ENCODE data around the gene MMP23B.
"Not testable (repeated sequence)": the region's sequence is repeated elsewhere in the genome, so short reads cannot be mapped to it uniquely, and the experiment has no call there.

The MMP23B gene

DNA sequence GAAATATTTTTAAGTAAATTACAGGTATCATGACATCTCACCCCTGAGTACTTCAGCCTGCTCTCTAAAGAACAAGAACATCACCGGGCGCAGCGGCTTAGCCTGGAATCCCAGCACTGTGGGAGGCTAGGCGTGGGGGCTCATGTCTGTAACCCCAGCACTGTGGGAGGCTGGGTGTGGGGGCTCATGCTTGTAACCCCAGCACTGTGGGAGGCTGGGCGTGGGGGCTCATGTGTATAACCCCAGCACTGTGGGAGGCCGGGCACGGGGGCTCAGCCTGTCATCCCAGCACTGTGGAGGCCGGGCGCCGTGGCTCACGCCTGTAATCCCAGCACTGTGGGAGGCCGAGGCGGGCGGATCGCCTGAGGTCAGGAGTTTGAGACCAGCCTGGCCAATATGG, 34.6 kb downstream of the MMP23B start:
- DNase-seq (ENCODE audit: low read depth in 2 of 2): no peak

DNA sequence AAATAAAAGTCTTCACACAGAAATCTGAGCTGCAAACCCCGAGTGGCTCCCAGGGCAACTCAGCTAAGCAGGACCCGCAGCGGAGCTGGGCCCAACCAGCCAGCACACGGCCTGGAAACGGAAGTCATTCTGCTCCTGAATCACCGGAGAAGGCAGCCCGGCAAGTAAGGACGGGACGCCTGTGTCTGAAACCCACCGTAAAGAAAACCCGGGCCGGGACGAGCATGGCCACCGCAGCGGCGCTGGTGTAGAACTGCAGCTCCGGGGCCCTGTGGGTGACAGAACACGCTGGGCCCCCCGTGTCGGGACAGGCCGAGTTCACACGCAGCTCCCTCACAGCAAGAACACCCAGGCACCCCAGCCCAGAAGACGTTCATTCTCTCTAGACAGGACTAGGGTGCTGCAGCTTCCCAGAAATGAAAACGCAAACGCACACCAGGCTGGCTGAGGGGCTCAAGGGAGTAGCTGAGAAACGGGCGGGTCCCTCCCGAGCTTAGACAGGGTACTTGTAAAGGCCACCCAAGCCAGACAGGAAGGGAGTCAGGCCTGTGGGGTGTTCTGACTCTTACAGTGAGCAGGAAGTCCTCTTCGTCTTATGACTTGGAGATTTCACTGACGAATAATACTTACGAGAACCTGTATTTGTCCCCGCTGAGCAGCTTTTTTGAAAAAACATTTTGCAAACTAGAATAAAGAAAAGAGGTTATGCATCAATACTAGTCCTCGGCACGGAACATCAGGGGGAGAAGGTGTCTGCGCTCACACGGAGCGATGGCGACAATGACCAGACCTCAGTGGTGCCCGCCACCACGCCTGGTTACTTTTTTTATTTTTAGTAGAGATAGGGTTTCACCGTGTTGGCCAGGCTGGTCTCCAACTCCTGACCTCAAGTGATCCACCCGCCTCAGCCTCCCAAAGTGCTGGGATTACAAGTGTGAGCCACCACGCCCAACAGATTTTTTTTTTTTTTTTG, 37.8 kb downstream of the MMP23B start:
- DNase-seq (ENCODE audit: low read depth in 2 of 2): no peak

DNA sequence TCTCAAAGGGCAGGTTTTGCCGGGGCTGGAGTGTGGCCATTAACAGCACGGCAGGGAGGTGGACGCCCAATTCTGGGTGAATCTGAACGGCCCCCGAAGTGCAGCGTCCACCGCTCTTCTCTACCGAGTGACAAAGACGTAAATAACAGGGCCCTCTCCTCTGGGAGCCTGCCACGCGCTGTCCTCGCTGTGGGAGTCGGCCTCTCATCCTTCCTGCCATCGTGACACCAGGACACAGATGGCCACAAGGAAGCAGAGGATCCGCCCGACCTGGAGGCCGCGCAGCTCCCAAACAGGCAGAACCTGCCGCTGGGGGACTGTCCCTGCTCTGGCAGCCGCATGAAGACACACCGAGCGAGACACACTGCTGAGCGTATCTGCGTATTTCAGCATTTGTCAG, 38.9 kb downstream of the MMP23B start:
- no peak for DNase-seq (ENCODE audit: low read depth in 2 of 2)

DNA sequence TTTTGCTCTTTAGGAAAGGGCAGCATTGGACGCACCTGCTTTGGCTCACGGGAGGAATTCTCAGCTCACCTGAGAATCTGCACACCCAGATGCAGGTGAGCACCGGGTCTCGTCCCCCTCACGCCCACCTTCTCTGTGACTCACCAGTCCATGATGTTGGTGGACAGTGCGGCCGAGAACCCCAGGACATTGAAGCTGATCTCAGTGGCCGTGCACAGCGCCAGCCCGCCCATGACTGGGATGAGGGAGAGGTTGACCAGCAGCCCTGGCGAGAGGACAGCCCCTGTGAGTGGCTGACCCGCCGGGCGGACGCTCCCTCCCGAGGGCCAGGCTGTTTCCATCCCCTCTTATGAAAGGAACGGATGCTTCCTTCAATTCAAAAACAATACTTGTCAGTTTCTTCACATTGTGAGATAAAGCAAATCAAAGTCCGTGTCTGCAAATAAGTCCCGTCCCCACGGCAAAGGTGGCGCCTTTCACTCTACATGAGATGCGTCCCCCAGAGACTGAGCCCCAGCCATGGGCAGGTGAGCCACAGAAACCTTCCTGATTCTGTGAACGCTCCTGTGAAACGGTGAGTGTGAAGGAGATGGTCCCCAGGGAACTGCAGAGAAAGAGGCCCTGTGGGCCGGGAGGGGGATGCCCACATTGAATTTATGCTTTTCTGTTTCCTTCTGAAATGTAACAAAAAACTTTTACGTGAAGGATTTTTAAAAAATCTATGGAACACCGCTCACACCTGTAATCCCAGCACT, 39.6 kb downstream of the MMP23B start:
- DNase-seq (ENCODE audit: low read depth in 2 of 2): no peak

DNA sequence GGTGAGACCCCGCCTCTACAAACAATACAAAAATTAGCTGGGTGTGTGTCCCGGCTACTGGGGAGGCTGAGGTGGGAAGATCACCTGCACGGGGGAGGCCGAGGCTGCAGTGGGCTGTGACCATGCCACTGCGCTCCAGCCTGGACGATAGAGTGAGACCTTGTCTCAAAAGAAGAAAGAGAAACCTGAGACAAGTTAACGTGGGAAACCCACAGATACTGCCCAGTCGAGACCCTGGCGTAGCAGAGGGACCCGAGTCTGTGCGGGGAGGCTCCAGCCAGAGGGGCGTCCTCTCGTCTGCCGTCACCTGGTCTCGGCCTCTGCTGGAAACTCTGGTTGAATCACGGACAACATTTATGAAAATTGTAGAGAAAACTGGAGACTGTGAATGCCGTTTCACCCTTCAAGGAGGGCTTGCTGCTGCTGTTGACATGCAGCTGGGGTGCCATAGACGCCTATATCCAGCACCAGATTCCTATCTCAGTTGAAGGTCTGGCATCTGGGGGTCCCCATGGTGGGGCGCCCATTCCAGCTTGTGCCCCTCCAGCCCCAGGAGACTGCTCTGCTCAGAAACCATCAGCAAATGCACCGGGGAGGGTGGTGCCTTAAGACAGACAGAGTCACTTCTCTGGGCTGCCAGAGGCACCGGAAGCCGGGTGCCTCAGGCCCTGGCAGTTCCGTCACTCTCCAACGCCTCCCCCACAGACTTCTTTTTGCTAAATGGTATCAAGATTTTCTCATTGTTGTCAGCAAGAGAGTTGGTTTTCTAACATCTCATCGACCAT, 40.4 kb downstream of the MMP23B start:
- no peak for DNase-seq (ENCODE audit: low read depth in 2 of 2)

DNA sequence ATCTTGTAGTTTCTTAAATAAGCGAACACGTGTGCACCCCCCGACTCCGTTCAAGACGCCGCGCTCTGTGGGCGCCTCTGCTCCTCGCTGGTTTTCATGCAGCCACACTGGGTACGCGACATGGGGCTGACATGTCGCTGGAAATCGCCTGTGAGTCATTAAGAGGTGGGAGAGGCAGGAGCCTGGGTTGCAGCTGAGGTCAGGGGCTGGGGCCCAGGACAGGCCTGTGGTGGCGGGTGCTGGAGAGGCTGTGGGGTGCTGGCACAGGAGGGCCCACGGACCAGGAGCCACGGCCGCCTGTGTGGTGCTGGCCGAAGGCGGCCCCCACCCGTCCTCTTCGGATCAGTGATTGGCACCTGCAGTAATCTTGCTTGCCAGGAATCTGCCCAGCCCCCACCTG, 42.8 kb downstream of the MMP23B start:
- DNase-seq (ENCODE audit: low read depth in 2 of 2): not testable (repeated sequence)

DNA sequence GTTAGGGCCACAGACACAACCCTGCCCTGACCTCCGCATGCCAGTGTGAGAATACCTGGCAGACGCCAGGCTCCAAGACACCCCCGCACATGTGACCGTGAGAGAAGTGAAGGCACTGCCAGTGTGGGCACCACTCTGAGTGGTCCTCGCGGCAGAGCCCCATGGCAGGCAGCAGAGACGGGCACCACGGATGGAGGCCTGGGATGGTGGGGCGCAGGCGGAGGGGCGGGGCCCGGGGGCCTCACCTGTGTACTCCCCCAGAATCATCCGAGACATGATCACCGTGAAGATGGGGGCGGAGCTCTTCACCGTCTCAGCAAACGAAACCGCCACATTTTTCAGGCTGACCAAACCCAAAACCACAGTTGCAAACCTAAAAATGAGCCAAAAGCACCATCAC, 43.2 kb downstream of the MMP23B start:
- DNase-seq (ENCODE audit: low read depth in 2 of 2): not testable (repeated sequence)

- not testable (repeated sequence) for DNase-seq (ENCODE audit: low read depth in 2 of 2)
Measured at GRCh38 chr1:1676087-1676486, 44.1 kb downstream of the MMP23B start.

- no peak for DNase-seq (ENCODE audit: low read depth in 2 of 2)
Measured at GRCh38 chr1:1677718-1678580, 46.0 kb downstream of the MMP23B start.

DNA sequence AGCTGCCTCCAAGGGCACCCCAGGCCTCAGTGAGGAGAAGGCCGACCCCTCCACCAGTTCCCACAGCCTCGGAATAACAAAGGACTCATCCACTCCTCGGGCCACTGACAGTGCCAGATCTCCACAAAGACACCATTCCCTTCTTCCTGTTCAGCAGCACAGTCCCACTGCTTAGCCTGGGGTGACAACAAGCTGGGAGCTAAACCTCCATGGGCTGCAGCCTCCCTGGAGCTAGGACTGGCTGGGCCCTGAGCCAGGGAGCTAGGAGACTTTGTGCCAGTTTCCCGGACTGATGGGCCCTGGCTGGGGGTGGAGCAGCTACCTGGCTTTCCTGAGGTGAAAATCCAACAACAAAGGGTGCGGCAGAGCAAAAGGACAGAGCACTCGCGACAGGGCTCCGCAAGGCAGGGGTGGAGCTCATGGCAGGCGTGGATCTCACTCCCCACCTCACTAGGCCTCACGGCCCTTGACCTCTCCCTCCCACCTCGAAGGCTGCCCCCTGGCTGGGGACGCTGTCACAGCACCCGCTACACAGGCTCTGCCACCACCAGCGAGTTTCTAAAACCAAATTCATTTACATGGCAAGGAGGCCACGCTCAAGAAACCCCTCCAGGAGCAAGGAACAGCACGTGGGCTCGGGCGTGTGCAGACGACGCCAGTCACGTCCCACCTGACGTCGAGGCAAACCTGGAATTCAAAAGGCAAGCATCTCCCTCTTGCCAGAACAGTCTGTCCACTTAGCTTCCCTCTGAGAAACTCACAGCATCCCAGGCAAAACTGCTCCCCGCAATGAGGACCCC, 46.8 kb downstream of the MMP23B start:
- DNase-seq (ENCODE audit: low read depth in 2 of 2): peak in 1 of 2 donors; percentile 54

GRCh38 chr1:1680031-1680911, 48.3 kb downstream of the MMP23B start:
- no peak for DNase-seq (ENCODE audit: low read depth in 2 of 2)

- no peak for DNase-seq (ENCODE audit: low read depth in 2 of 2)
Measured at GRCh38 chr1:1680912-1681273, 48.9 kb downstream of the MMP23B start.

DNA sequence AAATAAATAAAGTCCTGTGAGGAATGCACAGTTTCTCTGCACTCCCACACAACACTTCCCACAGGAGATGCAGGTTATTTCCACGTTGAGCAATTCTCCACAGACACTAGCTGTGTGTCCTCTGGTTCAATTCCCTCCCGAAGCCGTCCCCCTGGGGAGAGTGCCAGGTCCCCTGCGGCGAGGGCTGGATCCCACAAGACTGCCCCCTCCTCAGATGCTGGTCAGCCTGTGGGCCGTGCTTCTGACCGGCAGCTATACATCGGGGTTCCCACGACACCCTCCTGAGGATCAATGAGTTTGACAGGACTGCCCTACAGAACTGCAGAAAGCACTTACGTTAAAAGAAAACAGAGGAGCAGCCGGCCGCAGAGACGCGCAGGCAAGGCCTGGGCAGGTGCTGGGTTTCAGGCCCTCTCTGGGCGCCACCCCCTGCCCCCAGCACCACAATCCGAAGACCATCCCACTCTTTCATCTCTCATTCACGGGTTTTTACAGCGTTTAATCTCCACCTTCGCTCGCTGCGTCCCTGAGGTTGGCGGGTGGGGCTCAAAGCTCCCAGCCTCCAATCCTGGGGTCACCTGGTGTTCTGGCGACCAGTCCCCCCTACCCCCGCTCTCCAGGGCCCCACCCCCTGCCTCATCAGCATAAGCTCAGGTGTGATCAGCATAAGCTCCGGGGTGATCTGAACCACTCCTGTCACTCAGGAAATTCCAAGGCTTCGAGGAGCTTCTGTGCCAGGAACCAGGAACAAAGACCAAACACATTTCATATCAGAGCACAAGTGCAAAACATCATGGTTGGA, 51.3 kb downstream of the MMP23B start:
- no peak for DNase-seq (ENCODE audit: low read depth in 2 of 2)
